ENCODE results near the gene PARS2.

Gene PARS2

DNA sequence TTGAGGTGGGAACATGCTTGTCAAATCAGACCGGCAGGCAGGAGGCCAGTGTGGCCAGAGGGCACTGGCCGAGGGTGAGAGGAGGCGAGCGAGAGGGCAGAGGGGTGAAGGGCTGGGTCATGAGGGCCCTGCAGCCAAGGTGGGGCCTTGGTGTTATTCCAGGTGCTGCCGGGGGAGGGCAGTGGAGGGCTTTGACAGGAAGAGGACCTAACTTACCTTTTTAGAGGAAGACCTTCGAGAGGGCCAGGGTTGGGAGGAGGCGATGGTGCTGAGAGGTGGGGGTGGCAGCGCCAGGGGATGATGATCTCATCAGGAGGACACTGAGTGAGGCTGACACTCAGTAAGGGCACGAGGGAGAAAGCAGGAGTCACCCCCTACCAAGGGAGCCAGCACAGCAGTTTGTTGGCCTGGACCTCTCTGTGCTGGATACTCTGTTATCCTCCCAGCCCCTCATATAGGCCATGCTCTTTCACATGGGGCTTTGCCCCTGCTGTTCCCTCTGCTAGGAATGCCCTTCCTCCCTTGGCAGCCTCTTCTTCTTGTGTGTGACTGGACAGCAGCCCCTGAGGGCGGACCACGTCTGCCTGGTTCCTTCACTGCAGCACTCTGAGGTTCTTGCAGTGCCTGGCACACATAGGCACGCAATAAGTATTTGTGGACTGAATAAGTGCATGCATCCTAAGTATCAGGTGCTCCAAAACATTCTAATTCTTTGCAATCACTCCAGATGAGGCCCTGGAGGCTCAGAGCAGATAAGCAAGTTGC lies 44.3 kb upstream of the PARS2 start:
- TF ChIP-seq, protein P1, sequence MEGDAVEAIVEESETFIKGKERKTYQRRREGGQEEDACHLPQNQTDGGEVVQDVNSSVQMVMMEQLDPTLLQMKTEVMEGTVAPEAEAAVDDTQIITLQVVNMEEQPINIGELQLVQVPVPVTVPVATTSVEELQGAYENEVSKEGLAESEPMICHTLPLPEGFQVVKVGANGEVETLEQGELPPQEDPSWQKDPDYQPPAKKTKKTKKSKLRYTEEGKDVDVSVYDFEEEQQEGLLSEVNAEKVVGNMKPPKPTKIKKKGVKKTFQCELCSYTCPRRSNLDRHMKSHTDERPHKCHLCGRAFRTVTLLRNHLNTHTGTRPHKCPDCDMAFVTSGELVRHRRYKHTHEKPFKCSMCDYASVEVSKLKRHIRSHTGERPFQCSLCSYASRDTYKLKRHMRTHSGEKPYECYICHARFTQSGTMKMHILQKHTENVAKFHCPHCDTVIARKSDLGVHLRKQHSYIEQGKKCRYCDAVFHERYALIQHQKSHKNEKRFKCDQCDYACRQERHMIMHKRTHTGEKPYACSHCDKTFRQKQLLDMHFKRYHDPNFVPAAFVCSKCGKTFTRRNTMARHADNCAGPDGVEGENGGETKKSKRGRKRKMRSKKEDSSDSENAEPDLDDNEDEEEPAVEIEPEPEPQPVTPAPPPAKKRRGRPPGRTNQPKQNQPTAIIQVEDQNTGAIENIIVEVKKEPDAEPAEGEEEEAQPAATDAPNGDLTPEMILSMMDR (IDR thresholded peaks at IDR 0.05; ENCODE audit: poor library complexity, severe bottlenecking), result no peak
- ATAC-seq (ENCODE audit: low read depth), result no peak

DNA sequence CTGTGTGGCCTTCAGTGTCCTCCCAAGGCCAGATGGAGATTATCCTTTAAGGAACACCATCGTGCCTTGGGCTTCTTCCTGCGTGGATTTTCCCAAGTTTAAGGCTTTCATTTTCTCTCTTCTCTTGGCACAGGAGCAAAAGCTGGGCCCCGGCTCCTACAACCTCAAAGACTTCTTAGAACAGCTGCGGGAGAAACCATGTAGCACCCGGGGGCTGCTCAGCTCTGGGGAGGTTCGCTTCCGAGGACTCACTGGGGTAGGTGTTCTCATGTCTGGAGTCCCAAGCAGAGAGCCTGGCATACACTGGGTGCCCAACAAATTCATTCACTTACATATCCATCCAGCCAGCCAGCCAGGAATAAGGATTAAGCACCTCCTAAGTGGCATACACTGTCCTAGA lies 43.4 kb upstream of the PARS2 start:
- Histone ChIP-seq H3K36me3 (ENCODE audit: low read depth) (no peaks in the 10 kb centered on the region), H3K27ac (ENCODE audit: poor library complexity, severe bottlenecking) (no peak overlapping the region), H3K4me1 (ENCODE audit: insufficient read depth, poor library complexity, severe bottlenecking) (peaks cover 5% of the 10 kb centered on the region), H3K27me3 (ENCODE audit: insufficient read depth, poor library complexity, severe bottlenecking) (no peaks in the 10 kb centered on the region), H3K4me3 (ENCODE audit: severe bottlenecking) (no peak overlapping the region), H3K9me3 (ENCODE audit: severe bottlenecking) (no peaks in the 10 kb centered on the region)
- ATAC-seq (ENCODE audit: low read depth) (no peak), DNase-seq (ENCODE audit: low spot score) (no peak)
- TF ChIP-seq, protein P1 (IDR thresholded peaks at IDR 0.05; ENCODE audit: poor library complexity, severe bottlenecking), result no peak

More for the DNA sequence above, 44.3 kb upstream of the PARS2 start:
- Histone ChIP-seq H3K4me3 (ENCODE audit: severe bottlenecking) (no peak overlapping the region), H3K4me1 (ENCODE audit: insufficient read depth, poor library complexity, severe bottlenecking) (peaks cover 5% of the 10 kb centered on the region), H3K36me3 (ENCODE audit: low read depth) (no peaks in the 10 kb centered on the region), H3K27me3 (ENCODE audit: insufficient read depth, poor library complexity, severe bottlenecking) (no peaks in the 10 kb centered on the region), H3K9me3 (ENCODE audit: severe bottlenecking) (no peaks in the 10 kb centered on the region), H3K27ac (ENCODE audit: poor library complexity, severe bottlenecking) (no peak overlapping the region)
- no peak for DNase-seq (ENCODE audit: low spot score)

DNA sequence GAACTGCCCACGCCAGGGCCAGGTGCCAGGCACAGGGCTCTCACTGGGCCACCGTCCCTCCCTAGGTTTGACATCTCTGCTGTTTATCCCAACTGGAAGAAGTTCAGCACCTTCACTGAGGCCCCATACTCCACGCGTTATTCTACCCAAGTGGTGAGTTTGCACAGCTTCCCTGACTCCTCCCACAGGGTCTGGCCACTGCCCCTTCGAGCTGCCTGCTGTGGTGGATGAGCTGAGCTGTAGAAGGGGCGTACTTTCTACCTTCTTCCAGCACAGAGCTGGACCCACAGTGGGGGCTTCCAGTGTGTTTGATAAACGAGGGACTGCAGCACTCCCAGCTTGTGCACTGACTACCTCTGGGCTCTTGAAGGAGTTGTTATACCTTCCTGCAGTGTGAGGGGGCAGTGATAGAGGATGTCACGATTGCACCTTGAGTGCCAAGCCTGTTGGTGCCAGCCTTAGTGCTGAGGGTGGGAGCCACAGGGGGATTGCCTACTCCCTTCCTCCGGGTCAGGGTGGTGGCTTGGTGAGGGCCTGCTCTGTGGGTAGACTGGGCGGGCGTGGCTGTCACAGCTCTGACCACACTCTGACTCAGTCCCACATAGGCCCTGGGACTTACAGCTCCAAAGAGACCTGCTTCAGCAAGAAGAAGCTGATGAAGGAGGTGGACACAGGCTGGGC lies 42.7 kb upstream of the PARS2 start:
- H3K4me3 ChIP-seq (ENCODE audit: severe bottlenecking), result no peak overlapping the region
- no peaks in the 10 kb centered on the region for H3K9me3 ChIP-seq (ENCODE audit: severe bottlenecking)
- no peaks in the 10 kb centered on the region for H3K27me3 ChIP-seq (ENCODE audit: insufficient read depth, poor library complexity, severe bottlenecking)
- H3K4me1 ChIP-seq (ENCODE audit: insufficient read depth, poor library complexity, severe bottlenecking), result peaks cover 5% of the 10 kb centered on the region
- H3K27ac ChIP-seq (ENCODE audit: poor library complexity, severe bottlenecking), result no peak overlapping the region
- ATAC-seq (ENCODE audit: low read depth), result peak; percentile 33; the same call in 2 of the 3 replicates
- TF ChIP-seq, protein P1 (IDR thresholded peaks at IDR 0.05; ENCODE audit: poor library complexity, severe bottlenecking), result no peak
- H3K36me3 ChIP-seq (ENCODE audit: low read depth), result no peaks in the 10 kb centered on the region
- DNase-seq (ENCODE audit: low spot score), result no peak

DNA sequence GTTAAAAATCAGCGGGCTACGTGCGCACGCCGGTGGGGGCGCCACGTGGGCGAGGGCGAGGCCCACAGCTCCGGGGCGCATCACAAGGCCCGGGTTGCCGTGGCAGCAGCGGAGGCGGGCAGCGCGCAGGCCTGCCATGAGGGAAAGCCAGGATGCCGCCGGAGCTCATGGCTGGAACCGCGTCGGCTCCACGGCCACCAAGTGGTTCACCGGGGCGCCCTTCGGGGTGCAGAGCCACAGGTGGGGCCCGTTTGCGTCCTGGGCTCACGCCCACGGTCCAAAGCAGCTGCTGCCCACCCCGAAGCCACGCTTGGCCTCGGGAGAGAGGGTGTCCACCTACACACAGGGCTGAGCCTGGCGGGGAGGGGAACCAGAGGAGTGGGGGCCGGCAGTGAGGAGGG lies 41.7 kb upstream of the PARS2 start:
- no peaks in the 10 kb centered on the region for H3K36me3 ChIP-seq (ENCODE audit: low read depth)
- no peak overlapping the region for H3K27ac ChIP-seq (ENCODE audit: poor library complexity, severe bottlenecking)
- H3K27me3 ChIP-seq (ENCODE audit: insufficient read depth, poor library complexity, severe bottlenecking), result no peaks in the 10 kb centered on the region
- peaks cover 5% of the 10 kb centered on the region for H3K4me1 ChIP-seq (ENCODE audit: insufficient read depth, poor library complexity, severe bottlenecking)
- DNase-seq (ENCODE audit: low spot score) (no peak), ATAC-seq (ENCODE audit: low read depth) (no peak)
- TF ChIP-seq, protein P1 (IDR thresholded peaks at IDR 0.05; ENCODE audit: poor library complexity, severe bottlenecking), result no peak
- H3K9me3 ChIP-seq (ENCODE audit: severe bottlenecking), result no peaks in the 10 kb centered on the region
- H3K4me3 ChIP-seq (ENCODE audit: severe bottlenecking), result no peak overlapping the region

DNA sequence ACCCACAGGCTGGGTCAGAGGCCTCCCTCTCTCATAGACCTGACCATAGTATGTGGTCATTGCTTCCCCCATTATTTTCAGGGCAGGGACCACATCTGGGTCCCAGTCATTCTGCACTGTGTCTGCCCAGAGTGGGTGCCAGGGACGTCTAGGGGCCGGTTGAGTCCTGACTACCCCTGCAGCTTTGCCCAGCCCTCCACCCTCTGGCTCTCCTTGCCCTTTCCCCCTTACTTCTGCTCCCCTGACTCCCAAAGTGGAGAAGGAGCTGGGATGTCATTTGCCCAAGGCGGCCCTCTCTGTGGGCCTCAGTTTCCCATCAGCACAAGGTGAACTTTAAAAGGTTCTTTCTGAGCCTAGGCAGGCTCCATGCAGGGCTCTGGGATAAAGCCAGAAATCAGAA lies 41.1 kb upstream of the PARS2 start:
- Histone ChIP-seq H3K36me3 (ENCODE audit: low read depth) (no peaks in the 10 kb centered on the region), H3K9me3 (ENCODE audit: severe bottlenecking) (no peaks in the 10 kb centered on the region), H3K27me3 (ENCODE audit: insufficient read depth, poor library complexity, severe bottlenecking) (no peaks in the 10 kb centered on the region), H3K4me1 (ENCODE audit: insufficient read depth, poor library complexity, severe bottlenecking) (peaks cover 5% of the 10 kb centered on the region), H3K27ac (ENCODE audit: poor library complexity, severe bottlenecking) (no peak overlapping the region), H3K4me3 (ENCODE audit: severe bottlenecking) (no peak overlapping the region)
- no peak for ATAC-seq (ENCODE audit: low read depth)
- DNase-seq (ENCODE audit: low spot score), result no peak
- TF ChIP-seq, protein P1 (IDR thresholded peaks at IDR 0.05; ENCODE audit: poor library complexity, severe bottlenecking), result no peak

Data from RWPE2 (cell line).